Measurements from ENCODE around the gene CUX1. TPM values are rescaled to one million over a fixed set of nuclear protein-coding genes. Genes with fewer than 3 reads are reported as not detected.

Gene CUX1
- total RNA-seq, 1 experiment from 2014 or later = 47.6 TPM

- no peaks in the 10 kb centered on the region for H3K9me3 Mint-ChIP-seq (ENCODE audit: unreplicated experiment)
- POLR2A ChIA-PET = no interaction called here
- DNase-seq (ENCODE audit: unreplicated experiment) = no peak
- H3K27me3 Mint-ChIP-seq (ENCODE audit: insufficient read depth, unreplicated experiment) = no peaks in the 10 kb centered on the region
- H3K4me1 Mint-ChIP-seq (ENCODE audit: insufficient read depth, unreplicated experiment) = peaks cover 4% of the 10 kb centered on the region
- H3K27ac Mint-ChIP-seq (ENCODE audit: low read depth, unreplicated experiment) = no peak overlapping the region
- intact Hi-C loops (cut with micrococcal nuclease) = loop anchor here (10.0 kb wide), 1 partner anchor 114 kb away; no protein-coding TSS in a partner anchor
- BruUV-seq (replicated peaks) = no TSS peak
- no peak overlapping the region for H3K4me3 Mint-ChIP-seq (ENCODE audit: unreplicated experiment)
- peaks cover 30% of the 10 kb centered on the region for H3K36me3 Mint-ChIP-seq (ENCODE audit: insufficient read depth, unreplicated experiment)
- TF ChIP-seq, protein P1, sequence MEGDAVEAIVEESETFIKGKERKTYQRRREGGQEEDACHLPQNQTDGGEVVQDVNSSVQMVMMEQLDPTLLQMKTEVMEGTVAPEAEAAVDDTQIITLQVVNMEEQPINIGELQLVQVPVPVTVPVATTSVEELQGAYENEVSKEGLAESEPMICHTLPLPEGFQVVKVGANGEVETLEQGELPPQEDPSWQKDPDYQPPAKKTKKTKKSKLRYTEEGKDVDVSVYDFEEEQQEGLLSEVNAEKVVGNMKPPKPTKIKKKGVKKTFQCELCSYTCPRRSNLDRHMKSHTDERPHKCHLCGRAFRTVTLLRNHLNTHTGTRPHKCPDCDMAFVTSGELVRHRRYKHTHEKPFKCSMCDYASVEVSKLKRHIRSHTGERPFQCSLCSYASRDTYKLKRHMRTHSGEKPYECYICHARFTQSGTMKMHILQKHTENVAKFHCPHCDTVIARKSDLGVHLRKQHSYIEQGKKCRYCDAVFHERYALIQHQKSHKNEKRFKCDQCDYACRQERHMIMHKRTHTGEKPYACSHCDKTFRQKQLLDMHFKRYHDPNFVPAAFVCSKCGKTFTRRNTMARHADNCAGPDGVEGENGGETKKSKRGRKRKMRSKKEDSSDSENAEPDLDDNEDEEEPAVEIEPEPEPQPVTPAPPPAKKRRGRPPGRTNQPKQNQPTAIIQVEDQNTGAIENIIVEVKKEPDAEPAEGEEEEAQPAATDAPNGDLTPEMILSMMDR (IDR thresholded peaks at IDR 0.05; ENCODE audit: unreplicated experiment) = no peak
- CTCF ChIA-PET = no interaction called here
Measured at GRCh38 chr7:102120666-102121195, 303.3 kb downstream of the CUX1 start.

GRCh38 chr7:102122026-102122425 lies 304.6 kb downstream of the CUX1 start:
- peaks cover 4% of the 10 kb centered on the region for H3K4me1 Mint-ChIP-seq (ENCODE audit: insufficient read depth, unreplicated experiment)
- CTCF ChIA-PET = interaction anchor here (0.7 kb wide), 1 partner anchor 14 kb away, joined by 3 read pairs; no protein-coding TSS in a partner anchor
- TF ChIP-seq, protein P1 (IDR thresholded peaks at IDR 0.05; ENCODE audit: unreplicated experiment) = no peak
- intact Hi-C loops (cut with micrococcal nuclease) = loop anchor here (10.0 kb wide), 1 partner anchor 113 kb away; no protein-coding TSS in a partner anchor
- H3K9me3 Mint-ChIP-seq (ENCODE audit: unreplicated experiment) = no peaks in the 10 kb centered on the region
- H3K36me3 Mint-ChIP-seq (ENCODE audit: insufficient read depth, unreplicated experiment) = peaks cover 29% of the 10 kb centered on the region
- BruUV-seq (replicated peaks) = no TSS peak
- POLR2A ChIA-PET = no interaction called here
- peak overlapping the region; percentile 85 for H3K27ac Mint-ChIP-seq (ENCODE audit: low read depth, unreplicated experiment)
- DNase-seq (ENCODE audit: unreplicated experiment) = peak; percentile 42
- H3K4me3 Mint-ChIP-seq (ENCODE audit: unreplicated experiment) = no peak overlapping the region
- H3K27me3 Mint-ChIP-seq (ENCODE audit: insufficient read depth, unreplicated experiment) = no peaks in the 10 kb centered on the region

DNA sequence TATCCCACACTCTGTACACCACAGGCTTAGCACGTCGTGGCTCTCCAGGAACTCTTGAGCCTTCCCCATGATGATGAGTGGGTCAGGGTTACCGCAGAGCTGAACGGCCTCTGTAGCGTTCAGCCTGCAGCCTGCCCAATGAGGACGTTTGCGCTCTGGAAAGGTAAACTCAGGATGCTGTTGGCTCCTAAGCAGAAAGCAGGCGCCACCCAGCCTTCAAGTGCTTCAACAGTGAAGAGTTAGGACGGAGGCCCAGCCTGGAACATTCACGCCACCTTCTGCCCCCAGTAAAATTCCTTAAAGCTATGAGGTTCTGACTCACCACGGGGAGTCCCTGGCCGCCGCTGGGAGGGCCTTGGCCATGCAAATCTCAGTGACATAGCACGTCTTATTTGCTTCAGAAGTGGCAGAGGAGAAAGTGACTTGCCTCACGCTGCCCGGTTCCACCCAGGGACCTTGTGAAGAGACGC lies 307.7 kb downstream of the CUX1 start:
- no TSS peak for BruUV-seq (replicated peaks)
- CTCF ChIA-PET = no interaction called here
- no peak overlapping the region for H3K27ac Mint-ChIP-seq (ENCODE audit: low read depth, unreplicated experiment)

GRCh38 chr7:102128303-102128702 lies 310.9 kb downstream of the CUX1 start:
- H3K27ac Mint-ChIP-seq (ENCODE audit: low read depth, unreplicated experiment) = no peak overlapping the region
- H3K36me3 Mint-ChIP-seq (ENCODE audit: insufficient read depth, unreplicated experiment) = peaks cover 19% of the 10 kb centered on the region
- H3K4me3 Mint-ChIP-seq (ENCODE audit: unreplicated experiment) = no peak overlapping the region
- intact Hi-C loops (cut with micrococcal nuclease) = loop anchor here (5.0 to 10.0 kb wide), 2 partner anchors 106 to 246 kb away; no protein-coding TSS in a partner anchor
- no peaks in the 10 kb centered on the region for H3K27me3 Mint-ChIP-seq (ENCODE audit: insufficient read depth, unreplicated experiment)
- no peaks in the 10 kb centered on the region for H3K9me3 Mint-ChIP-seq (ENCODE audit: unreplicated experiment)
- no TSS peak for BruUV-seq (replicated peaks)
- no peaks in the 10 kb centered on the region for H3K4me1 Mint-ChIP-seq (ENCODE audit: insufficient read depth, unreplicated experiment)
- POLR2A ChIA-PET = no interaction called here
- TF ChIP-seq, protein P1 (IDR thresholded peaks at IDR 0.05; ENCODE audit: unreplicated experiment) = no peak
- CTCF ChIA-PET = no interaction called here
- peak; percentile 12 for DNase-seq (ENCODE audit: unreplicated experiment)

More for the DNA sequence above, 307.7 kb downstream of the CUX1 start:
- H3K27me3 Mint-ChIP-seq (ENCODE audit: insufficient read depth, unreplicated experiment) = no peaks in the 10 kb centered on the region
- H3K4me3 Mint-ChIP-seq (ENCODE audit: unreplicated experiment) = no peak overlapping the region
- H3K4me1 Mint-ChIP-seq (ENCODE audit: insufficient read depth, unreplicated experiment) = peaks cover 4% of the 10 kb centered on the region
- intact Hi-C loops (cut with micrococcal nuclease) = loop anchor here (1.0 to 10.0 kb wide), 3 partner anchors 110 to 243 kb away; no protein-coding TSS in a partner anchor
- TF ChIP-seq, protein P1 (IDR thresholded peaks at IDR 0.05; ENCODE audit: unreplicated experiment) = no peak
- peaks cover 17% of the 10 kb centered on the region for H3K36me3 Mint-ChIP-seq (ENCODE audit: insufficient read depth, unreplicated experiment)
- DNase-seq (ENCODE audit: unreplicated experiment) = peak; percentile 89
- POLR2A ChIA-PET = interaction anchor here (0.5 kb wide), 1 partner anchor 310 kb away, joined by 3 read pairs; no protein-coding TSS in a partner anchor
- H3K9me3 Mint-ChIP-seq (ENCODE audit: unreplicated experiment) = no peaks in the 10 kb centered on the region
